Measurements from ENCODE around the gene CELF6. TPM values are rescaled to one million over a fixed set of nuclear protein-coding genes. Genes with fewer than 3 reads are reported as not detected.

Gene CELF6
- total and polyA plus RNA-seq, 2 donors (not counting 1 experiment from before 2014, with no cell fraction given), result 0.08 to 0.17 TPM

GRCh38 chr15:72358121-72358520 lies 38.2 kb upstream of the CELF6 start:
- Histone ChIP-seq H3K4me2 (ENCODE audit: extremely low read depth, insufficient read depth, low read length) (no peak overlapping the region), H2AFZ (ENCODE audit: low read length) (no peak overlapping the region), H3K9ac (ENCODE audit: insufficient read depth, low read length) (no peak overlapping the region), H3K4me3 (replicated peaks in 1 of 4; ENCODE audit: control extremely low read depth in 1 of 4, insufficient read depth in 1 of 4, low read depth in 3 of 4, low read length in 4 of 4) (no peak overlapping the region), H3K27ac (ENCODE audit: insufficient read depth, low read length) (no peak overlapping the region), H4K20me1 (ENCODE audit: control insufficient read depth, extremely low read depth, insufficient read depth, low read length) (no peaks in the 10 kb centered on the region), H3K9me3 (ENCODE audit: control insufficient read depth, insufficient read depth, low read depth, low read length) (no peaks in the 10 kb centered on the region), H3K36me3 (ENCODE audit: control insufficient read depth, insufficient read depth, low read length) (no peaks in the 10 kb centered on the region), H3K27me3 (ENCODE audit: control insufficient read depth, insufficient read depth, low read length) (no peaks in the 10 kb centered on the region), H3K4me1 (ENCODE audit: control insufficient read depth, extremely low read depth, insufficient read depth, low read length) (peaks cover 4% of the 10 kb centered on the region), H3K79me2 (ENCODE audit: control insufficient read depth, insufficient read depth, low read length) (no peaks in the 10 kb centered on the region)
- no peak for DNase-seq (ENCODE audit: low read depth in 2 of 2)
- TF ChIP-seq CTCF (conservative IDR thresholded peaks at IDR 0.05 in 1 of 2, IDR thresholded peaks at IDR 0.05 in 1 of 2; ENCODE audit: low read depth in 1 of 2, low read length in 2 of 2), result no peak
- TF ChIP-seq EZH2 (IDR thresholded peaks at IDR 0.05; ENCODE audit: low read length, missing control alignments), result no peak

GRCh38 chr15:72354496-72354895 lies 34.5 kb upstream of the CELF6 start:
- Histone ChIP-seq H3K4me2 (ENCODE audit: extremely low read depth, insufficient read depth, low read length) (no peak overlapping the region), H3K36me3 (ENCODE audit: control insufficient read depth, insufficient read depth, low read length) (peaks cover 5% of the 10 kb centered on the region), H4K20me1 (ENCODE audit: control insufficient read depth, extremely low read depth, insufficient read depth, low read length) (no peaks in the 10 kb centered on the region), H2AFZ (ENCODE audit: low read length) (no peak overlapping the region), H3K27me3 (ENCODE audit: control insufficient read depth, insufficient read depth, low read length) (no peaks in the 10 kb centered on the region), H3K9me3 (ENCODE audit: control insufficient read depth, insufficient read depth, low read depth, low read length) (no peaks in the 10 kb centered on the region), H3K4me1 (ENCODE audit: control insufficient read depth, extremely low read depth, insufficient read depth, low read length) (peaks cover 7% of the 10 kb centered on the region), H3K79me2 (ENCODE audit: control insufficient read depth, insufficient read depth, low read length) (no peaks in the 10 kb centered on the region), H3K9ac (ENCODE audit: insufficient read depth, low read length) (no peak overlapping the region), H3K4me3 (replicated peaks in 1 of 4; ENCODE audit: control extremely low read depth in 1 of 4, insufficient read depth in 1 of 4, low read depth in 3 of 4, low read length in 4 of 4) (no peak overlapping the region), H3K27ac (ENCODE audit: insufficient read depth, low read length) (no peak overlapping the region)
- TF ChIP-seq CTCF (conservative IDR thresholded peaks at IDR 0.05 in 1 of 2, IDR thresholded peaks at IDR 0.05 in 1 of 2; ENCODE audit: low read depth in 1 of 2, low read length in 2 of 2) (no peak), EZH2 (IDR thresholded peaks at IDR 0.05; ENCODE audit: low read length, missing control alignments) (no peak)
- no peak for DNase-seq (ENCODE audit: low read depth in 2 of 2)

GRCh38 chr15:72353266-72353665 lies 33.3 kb upstream of the CELF6 start:
- Histone ChIP-seq H3K27me3 (ENCODE audit: control insufficient read depth, insufficient read depth, low read length) (no peaks in the 10 kb centered on the region), H3K9me3 (ENCODE audit: control insufficient read depth, insufficient read depth, low read depth, low read length) (no peaks in the 10 kb centered on the region), H3K9ac (ENCODE audit: insufficient read depth, low read length) (no peak overlapping the region), H3K27ac (ENCODE audit: insufficient read depth, low read length) (no peak overlapping the region), H3K79me2 (ENCODE audit: control insufficient read depth, insufficient read depth, low read length) (no peaks in the 10 kb centered on the region), H3K4me1 (ENCODE audit: control insufficient read depth, extremely low read depth, insufficient read depth, low read length) (peaks cover 3% of the 10 kb centered on the region), H4K20me1 (ENCODE audit: control insufficient read depth, extremely low read depth, insufficient read depth, low read length) (no peaks in the 10 kb centered on the region), H3K4me2 (ENCODE audit: extremely low read depth, insufficient read depth, low read length) (no peak overlapping the region), H2AFZ (ENCODE audit: low read length) (no peak overlapping the region), H3K36me3 (ENCODE audit: control insufficient read depth, insufficient read depth, low read length) (peaks cover 5% of the 10 kb centered on the region), H3K4me3 (replicated peaks in 1 of 4; ENCODE audit: control extremely low read depth in 1 of 4, insufficient read depth in 1 of 4, low read depth in 3 of 4, low read length in 4 of 4) (no peak overlapping the region)
- DNase-seq (ENCODE audit: low read depth in 2 of 2), result peak; percentile 7 to 20
- TF ChIP-seq CTCF (conservative IDR thresholded peaks at IDR 0.05 in 1 of 2, IDR thresholded peaks at IDR 0.05 in 1 of 2; ENCODE audit: low read depth in 1 of 2, low read length in 2 of 2), result no peak
